Inferior parietal cortex (tissue), 1 donor: ENCODE data around the gene ZFYVE21.

Experiments
- DNase-seq: peaks from one replicate; pipeline ENCODE4 v3.0.0-alpha.2; 2016; ENCODE audit errors: extremely low spot score

Gene ZFYVE21

DNA sequence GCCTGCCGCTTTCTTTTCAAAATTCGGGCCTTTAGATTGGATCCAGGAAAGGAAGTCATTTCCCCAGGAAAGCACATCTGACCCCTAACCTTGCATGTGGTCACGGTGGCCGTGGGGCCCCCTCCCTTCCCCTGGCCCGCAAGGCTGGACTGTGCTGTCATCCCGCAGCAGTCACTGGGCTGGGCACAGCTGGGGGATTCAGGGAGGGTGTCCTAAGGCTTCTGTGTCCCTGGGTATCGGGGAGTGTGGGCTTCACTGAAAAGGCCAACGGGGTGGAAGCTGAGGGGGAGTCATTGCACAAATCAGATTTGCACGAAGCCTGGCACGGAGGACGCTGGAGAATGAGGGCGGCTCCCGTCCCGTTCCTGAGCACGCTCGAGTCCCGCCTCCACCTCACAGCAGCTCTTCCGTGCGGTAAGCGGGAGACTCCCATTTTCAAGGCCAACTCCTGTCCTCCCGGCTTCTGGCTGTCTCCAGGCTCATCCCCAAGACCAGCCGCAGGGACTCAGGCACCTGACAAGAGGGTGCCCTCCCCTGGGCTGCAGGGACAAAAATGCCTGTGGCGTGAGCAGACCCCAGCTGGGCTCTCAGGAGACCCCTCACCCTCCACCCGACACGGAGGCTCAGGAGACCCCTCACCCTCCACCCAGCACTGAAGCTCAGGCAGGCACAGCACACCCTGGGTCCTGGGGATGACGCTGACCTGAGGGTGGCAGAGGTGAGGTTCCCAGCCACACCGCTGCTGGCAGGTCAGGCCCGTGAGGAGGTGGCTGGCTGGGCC, 9.9 kb upstream of the ZFYVE21 start:
- no peak for DNase-seq

DNA sequence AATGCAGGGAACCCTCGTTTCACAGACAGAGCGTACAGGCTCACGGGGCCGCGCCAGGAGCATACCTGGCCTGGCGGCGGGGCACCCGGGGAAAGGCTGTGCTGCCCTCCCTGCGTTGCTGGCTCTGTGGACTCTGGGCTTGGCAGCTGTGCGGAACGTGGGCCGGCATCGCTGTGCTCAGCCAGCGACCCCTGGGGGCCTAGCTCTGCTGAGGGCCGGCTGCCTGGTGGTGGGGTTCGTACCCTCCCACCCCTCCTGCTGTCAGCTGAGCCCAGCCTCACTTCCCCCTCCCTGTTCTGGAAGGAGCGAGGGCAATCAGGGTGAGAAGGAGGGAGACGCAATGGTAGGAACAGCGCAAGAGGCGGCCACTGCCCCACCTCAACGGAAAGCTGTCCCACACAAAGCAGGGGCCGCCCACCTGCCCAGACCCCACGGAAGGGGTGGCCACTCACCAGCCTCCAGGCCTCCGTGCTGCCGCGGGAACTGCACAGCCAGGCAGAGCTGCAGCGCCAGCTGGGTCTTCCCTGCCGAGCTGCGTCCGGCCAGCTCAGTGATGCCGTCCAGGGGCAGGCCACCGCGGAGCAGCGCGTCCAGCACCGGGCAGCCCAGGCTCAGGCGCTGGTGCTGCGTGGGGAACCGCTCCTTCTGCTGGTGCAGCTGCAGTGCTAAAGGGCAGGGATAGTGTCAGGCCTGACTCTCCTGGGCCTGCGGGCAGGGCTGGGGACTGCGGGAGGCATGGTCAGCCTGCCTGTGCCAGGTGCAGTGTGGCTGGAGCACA, 8.9 kb upstream of the ZFYVE21 start:
- no peak for DNase-seq

DNA sequence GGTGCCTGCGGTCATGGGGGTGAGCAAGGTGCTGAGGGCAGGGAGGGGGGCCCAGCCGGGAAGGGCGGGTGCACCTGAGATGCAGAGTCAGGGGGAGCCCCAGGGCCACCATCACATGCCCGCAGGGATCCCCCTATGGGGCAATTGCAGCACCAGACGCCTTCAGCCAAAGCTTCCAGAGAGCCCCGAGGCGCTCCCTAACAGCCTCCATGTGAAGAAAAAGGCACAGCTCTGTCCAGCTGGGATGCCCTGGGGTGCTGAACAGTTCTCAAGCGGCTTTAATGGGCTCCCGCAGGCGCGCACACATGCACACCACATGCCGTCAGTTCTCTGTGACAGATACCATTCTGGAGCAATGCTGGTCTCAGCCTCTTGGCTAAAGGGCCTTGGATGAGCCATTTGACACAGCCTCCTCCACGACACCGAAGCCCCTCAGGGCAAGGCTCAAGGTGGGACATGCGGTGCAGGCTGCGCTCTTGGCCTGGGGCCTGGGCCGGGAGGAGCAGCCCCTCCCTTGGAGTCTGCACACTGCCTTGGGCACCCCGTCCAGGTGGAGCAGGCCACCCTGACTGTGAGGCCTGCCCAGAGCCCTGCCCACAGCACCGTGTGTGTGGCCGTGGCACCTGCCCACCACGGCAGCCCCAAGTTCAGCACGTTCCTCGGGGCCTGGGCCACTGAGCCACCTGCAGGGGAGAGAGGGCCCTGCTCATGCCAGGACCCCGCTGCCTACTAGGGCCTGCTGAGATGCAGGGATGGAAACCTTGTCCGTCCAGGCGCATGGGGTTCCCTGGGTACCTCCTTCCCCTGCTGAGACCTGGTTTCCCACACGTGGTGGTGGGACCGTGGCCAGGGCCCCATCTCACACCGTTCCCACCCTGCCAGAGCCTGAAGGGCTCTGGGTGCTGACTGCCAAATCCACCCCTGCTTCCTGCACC, 8.0 kb upstream of the ZFYVE21 start:
- DNase-seq, result no peak

DNA sequence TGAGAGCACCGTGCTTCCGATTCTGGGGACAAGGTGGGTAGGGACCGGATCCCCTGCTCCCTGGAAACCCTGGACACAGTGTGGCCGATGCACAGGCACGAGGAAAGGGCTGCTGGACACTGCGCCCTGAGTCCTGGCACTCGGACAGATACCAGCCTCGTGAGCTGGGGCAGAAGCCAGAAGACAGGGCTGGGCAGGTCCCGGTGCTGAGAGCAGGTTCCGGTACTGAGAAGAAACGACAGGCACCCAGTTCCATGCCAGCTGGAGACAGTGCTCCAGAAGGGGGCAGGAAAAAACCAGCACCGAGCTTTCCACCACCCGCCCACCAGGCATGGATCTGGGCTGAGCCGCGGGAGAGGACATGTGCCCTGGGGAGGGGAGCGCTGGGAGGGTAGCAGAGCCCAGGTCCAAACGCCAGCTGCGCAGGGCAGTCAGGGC, 6.8 kb upstream of the ZFYVE21 start:
- DNase-seq, result no peak

DNA sequence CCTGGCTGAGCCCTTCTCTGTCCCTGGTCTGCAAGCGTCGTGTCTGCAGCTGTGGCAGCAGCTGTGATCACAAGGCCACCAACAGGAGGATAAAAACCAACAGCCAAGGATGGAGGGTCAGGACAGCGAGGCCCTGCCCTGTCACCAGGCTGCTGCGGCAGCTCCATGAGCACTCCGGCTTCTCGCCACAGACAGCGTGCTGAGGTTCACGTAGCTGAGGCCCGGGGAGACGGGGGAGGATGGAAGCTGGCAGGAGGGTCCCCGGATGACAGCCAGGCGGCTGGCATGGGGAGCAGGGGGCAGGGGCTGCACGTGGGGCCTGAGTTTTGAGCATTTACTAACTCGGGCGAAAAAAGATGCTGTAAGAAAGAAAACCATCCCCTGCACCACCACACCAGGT, 5.8 kb upstream of the ZFYVE21 start:
- DNase-seq, result no peak

DNA sequence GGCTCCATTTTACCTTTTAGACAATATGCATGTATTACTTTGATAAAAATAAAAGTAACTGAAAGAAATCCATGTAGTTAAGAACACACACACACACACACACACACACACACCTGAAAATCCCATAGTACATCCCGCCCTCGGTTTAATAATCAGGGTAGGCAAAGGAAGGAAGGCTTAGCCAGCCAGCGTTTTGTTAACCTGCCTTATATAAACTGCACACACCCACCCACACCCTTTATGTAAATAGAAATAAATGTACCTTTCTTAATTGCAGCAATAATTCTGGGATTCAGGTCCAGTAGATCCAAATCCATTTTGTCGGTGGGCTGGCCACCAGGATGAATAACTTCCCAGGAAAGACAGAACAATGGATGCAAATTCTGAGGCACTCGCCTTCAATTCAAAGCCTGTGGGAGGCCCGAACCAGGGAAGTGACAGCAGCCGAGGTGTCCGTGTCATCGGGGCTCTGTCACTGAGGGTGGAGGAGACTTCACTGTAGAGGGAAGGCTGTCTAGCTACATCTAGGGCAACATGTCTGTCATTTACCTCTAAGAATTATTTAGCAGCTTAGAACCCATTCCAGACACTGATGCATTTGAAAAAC, 4.7 kb upstream of the ZFYVE21 start:
- no peak for DNase-seq

DNA sequence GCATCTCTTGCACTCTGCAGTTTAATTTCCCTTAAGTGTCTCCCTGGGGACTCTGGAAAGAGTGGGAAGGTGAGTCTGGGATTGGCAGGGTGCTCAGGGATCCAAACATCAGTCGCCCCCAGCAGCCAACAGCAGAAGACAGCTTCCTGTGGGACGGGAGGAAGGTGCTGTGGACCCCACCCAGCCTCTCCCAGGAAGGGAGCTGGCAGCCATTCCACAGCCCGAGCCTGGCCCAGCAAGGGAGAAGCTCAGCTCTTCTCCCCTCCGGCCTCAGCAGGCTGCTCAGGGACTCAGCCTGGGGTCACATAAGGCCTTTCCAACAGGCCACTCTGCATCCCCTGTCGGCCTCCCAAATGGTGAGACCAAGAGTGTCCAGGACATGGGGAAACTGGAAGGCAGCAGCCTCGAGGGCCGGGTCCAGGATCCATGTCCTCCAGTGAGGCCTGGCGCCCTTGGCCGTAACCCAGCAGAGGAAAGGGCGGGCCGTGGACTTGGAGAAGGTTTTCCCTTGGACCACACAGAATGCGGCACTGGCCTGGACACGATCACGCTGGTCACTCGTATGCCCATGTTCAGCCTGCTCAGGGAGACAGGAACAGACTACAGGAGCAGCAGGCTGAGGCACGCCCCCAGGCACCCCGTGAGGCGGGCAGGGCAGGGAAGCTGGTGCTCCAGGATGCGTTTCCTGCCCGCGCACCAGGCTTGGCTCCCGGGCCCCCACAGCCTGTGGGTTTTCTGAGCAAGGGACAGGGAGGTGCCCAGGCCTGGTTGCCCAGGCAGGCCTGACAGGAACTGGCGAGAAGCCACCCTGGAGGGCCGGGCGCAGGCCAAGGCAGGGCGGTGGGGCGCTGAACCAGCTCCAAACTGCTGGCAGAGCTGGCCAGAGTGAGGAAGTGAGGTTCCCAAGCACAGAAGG, 3.8 kb upstream of the ZFYVE21 start:
- DNase-seq, result no peak

DNA sequence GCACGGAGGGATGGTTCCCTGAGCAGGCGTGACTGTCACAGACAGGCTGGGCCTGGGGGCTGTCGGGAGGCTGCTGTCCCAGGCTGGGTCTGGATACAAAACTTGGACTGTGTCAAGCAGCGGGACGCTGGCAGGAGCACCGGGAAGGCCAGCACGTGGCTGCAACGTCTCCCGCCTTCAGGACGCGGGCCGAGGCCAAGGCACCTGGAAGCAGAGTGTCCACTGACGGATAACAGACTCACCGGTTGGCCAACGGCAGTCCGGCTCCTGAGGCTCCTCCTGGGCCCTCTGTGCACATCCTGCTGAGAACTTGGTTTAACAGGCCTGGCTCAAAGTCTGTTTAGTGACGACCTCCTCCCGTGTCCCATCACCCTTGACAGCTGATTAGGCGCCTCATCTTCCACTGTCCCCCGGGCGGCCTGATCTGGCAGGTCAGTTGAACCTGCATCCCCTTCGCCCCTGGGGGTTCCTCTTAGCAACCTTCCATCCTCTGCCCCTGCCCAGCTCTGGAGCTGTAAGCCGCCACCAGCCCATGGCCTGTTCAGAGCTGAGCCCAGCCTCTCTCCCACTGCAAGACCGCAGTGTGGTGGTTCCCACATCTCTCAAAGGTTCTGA, 2.9 kb upstream of the ZFYVE21 start:
- no peak for DNase-seq

DNA sequence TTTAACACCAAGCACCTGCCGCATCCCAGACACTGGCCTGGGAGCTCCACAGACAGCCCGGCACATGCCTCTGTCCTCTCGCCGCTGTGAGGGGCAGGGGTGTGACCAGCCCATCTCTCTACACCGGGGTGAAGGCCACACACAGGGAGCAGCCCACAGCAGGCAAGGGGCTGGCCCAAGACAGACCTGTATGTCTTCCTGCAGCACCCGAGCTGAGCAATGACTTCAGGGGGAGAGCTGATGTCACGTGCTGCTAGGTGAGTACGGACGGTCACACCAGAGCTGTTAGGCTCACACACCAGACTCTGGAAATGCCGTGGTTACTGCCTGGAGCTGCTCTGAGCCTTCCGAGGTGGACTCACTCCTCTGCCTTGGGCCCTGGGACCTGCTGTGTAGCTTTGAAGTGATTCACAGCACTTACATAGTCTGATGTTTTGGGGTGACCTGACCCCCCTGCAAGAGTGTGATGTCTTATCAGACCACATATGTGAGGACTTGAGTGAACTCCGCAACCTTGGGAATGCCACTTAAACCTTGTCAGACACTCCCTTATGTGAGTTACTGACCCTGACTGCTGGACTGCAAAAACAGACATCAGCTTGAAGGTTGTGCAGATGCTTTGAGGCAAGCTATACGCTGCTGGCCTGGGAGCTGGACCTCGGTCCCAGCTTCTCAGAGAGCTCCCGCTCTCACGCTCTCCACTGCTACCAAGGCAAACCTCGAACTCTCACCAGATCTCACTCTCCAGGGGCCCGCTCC, 2.1 kb upstream of the ZFYVE21 start:
- no peak for DNase-seq

DNA sequence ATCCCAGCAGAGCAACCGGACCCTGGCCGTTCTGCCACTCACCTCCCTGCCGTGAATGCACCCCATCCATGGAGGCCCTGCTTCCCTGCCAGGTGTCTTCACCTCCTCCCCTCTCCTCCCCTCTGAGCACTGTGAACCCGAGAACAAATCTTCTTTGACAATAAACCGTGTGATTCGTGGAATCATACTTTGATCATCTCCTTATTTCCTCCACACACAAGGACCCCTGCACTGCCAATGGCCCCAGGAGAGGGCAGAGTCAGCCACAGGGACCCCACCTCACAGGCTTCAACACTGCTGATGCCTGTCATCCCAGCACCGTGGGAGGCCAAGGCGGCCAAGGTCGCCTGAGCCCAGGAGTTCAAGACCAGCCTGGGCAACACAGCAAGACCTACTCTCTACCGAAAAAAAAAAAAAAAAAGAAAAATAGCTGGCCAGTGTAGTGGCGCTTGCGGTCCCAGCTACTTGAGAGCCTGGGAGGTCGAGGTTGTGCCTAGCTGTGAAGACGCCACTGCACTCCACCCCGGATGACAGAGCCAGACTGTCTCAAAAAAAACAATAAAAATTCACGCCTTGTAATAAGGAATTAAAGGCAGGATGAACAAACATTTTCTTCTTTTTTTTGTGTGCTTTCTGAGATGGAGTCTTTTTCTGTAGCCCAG, 1.4 kb upstream of the ZFYVE21 start:
- no peak for DNase-seq

DNA sequence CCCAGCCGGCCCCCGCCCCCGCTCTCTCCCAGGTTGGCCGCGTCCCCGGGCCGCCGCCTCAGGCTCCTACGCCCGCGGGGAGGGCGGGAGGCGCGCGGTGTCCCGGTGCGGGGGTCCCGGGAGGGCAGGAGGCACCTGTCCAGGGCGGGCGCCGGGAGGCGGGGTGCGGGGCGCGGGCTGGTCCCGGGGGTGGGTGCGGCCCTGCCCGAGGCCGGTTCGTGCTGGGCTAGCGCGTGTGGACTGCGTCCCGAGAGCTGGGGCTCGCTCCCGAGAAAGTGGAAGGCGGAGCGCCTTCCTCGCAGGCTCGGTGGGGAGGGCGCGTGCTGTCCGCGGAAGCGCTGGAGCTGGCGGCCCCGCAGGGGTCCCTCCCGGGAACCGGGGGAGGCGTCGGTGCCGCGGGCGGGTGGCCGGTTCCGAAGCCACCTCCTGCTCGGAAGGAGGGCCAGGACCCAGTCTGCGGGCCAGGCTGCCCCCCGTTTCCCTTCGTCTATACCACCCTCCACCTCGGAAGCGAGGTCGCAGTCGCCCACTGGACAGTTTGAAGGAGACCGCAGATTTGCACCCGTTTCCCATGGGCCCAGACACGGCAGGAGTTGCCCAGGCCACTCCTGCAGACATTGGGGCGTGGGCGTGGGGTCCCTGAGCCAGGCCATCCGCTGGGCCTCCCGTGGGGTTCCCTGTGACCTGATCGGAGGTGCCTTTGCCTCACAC, 636 bp downstream of the ZFYVE21 start:
- DNase-seq, result no peak

DNA sequence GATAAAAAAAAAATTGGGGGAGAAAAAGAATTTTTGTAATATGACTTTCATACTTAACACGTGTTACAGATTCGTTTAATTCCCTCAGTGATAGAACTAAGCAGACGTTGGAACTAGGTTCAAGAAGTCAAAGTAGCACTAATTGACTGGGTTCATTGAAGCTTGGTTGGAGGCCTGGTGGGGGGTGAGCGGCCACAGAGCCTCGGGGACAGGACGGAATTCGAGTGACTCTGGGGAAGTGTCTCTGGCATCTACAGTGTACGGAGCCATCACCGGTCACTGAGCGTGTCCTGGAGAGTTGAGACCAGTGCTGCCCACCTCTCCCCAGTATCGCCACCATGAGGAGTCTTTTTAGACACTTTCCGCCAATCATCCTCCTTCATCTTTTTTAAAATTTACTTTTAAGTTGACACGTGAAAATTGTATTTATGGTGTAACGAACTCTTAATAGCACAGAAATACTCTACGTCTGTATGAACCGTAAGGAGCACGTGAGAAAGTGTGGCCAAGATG, 1.3 kb downstream of the ZFYVE21 start:
- DNase-seq, result no peak

DNA sequence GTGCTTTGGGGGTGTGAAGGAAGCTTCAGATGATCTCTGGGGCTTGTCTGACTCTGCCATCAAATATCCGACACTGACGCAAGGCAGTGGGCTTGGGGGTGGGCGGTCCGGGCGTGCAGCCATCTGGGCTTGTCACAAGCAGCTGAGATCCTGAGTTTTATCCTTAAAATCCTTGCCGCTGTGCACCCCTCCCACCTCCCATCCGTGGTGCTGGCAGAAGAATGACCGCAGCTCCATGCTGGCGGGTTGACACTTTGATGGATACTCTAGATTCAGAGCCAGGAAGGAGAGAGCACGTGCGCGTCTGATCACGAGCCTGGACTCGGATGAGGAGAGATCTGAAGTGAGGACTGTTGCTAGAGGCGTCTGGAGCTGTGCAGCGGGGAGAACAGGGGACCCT, 3.0 kb downstream of the ZFYVE21 start:
- no peak for DNase-seq

DNA sequence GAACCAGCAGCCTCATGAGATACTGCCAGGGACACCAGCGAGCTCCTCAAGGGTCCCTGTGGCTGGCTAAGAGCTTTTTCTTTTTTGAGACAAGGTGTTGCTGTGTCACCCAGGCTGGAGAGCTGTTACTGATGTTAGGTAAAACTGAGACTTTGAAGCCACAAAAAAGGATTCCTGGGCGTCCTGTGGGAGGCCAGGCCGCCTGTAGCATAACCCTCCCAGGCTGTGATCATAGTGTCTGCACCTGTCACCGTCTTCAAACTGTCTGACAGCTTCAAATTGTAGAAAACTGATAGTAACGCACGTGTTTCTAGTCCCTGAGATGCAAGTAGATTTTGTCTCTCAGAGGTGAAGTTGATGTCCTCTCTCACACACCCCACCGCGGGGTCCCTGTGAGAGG, 4.1 kb downstream of the ZFYVE21 start:
- no peak for DNase-seq

DNA sequence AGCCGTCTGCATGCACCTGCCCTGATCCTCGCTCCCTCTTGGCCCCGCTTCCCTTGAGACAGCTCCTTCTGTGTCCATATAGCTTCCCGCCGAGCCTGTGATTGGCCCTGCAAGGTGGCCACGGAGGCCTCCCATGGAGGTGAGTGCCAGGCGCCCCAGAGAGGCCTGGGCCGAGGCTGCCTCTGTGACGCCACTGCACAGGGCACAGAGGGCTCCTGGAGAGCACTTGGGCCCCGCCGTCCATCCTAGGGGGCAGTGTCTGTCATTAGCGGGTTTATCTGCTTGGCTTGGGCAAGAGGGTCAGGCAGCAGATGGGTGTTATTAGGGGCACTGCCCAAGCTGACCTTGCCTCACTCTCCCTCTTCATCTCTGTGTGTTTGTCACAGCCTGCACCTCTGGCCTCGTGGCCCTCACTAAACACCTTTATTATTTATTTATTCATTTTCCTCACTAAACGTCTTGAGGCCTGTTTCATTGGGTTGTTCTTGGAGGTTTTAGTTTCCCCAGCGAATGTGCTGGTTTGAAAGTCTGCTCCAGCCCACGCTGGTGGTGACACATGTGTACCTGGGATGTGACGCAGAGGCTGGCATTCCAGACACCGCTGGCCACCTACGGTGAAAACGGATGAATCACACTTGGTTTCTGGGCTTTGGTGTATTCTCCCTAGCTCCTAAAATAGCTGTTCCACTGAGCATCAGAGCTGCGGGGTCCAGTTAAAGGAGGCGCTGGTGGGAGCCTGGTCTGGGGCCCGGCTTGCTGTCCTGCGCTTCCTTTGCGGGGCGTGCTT, 5.9 kb downstream of the ZFYVE21 start:
- no peak for DNase-seq

DNA sequence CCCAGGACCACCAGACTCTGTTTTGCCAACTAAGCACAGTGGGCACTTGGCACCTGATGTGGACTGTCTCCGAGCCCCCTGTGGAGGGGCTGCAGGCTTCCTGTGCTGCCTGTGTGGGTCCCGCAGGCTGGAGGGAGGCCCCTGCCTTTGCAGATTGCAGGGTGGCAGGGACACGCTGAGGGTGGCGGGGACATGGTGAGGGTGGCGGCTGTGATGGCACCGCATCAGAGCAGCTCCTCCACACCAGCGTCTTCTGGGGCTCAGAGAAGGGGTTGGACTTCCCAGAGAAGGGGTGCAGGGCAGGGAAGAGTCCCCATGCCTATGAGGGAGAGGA, 8.1 kb downstream of the ZFYVE21 start:
- DNase-seq, result no peak

DNA sequence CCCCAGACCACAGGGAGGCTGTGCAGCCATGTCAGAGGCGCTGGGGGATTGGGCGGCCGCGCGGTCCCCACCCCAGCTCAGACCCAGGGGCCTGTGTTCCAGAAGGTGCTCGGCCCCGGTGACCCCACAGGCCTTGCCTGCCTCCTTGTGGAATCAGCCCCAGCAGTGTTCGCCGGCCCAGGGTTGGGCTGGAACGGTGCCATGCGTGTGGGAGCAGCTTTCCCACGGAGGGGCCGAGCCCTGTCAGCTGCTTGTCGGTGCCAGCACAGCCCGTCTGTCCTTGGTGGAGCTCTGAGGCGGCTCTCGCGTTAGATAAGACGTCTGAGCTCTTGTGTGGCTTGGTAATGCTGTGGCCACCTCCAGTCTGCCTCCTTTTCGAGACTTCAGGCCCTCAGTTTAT, 8.5 kb downstream of the ZFYVE21 start:
- DNase-seq, result no peak
